ENCODE results near the gene MYH7. TPM values are rescaled to one million over a fixed set of nuclear protein-coding genes. Genes with fewer than 3 reads are reported as not detected.
"Not testable (repeated sequence)": the region's sequence is repeated elsewhere in the genome, so short reads cannot be mapped to it uniquely, and the experiment has no call there.

Gene MYH7
- total and polyA plus RNA-seq, 8 donors: 0.03 to 2.0 (median 0.05) TPM; not detected in 1

GRCh38 chr14:23392613-23393012 is 42.8 kb downstream of the MYH7 start:
- H3K36me3 ChIP-seq: no peaks in the 10 kb centered on the region
- H3K4me3 ChIP-seq: no peak overlapping the region
- intact Hi-C loops (cut with DNase I): no loop called here
- no peaks in the 10 kb centered on the region for H3K4me1 ChIP-seq
- H3K9me3 ChIP-seq: no peaks in the 10 kb centered on the region
- DNase-seq (no peak), ATAC-seq (no peak)
- H3K27ac ChIP-seq: no peak overlapping the region
- TF ChIP-seq, protein P1, sequence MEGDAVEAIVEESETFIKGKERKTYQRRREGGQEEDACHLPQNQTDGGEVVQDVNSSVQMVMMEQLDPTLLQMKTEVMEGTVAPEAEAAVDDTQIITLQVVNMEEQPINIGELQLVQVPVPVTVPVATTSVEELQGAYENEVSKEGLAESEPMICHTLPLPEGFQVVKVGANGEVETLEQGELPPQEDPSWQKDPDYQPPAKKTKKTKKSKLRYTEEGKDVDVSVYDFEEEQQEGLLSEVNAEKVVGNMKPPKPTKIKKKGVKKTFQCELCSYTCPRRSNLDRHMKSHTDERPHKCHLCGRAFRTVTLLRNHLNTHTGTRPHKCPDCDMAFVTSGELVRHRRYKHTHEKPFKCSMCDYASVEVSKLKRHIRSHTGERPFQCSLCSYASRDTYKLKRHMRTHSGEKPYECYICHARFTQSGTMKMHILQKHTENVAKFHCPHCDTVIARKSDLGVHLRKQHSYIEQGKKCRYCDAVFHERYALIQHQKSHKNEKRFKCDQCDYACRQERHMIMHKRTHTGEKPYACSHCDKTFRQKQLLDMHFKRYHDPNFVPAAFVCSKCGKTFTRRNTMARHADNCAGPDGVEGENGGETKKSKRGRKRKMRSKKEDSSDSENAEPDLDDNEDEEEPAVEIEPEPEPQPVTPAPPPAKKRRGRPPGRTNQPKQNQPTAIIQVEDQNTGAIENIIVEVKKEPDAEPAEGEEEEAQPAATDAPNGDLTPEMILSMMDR (IDR thresholded peaks at IDR 0.05): no peak
- H3K27me3 ChIP-seq: peaks cover 0 to 9% of the 10 kb centered on the region in 2 donors

- H3K4me1 ChIP-seq; H3K36me3 ChIP-seq; DNase-seq; H3K9me3 ChIP-seq; intact Hi-C loops (cut with DNase I); ATAC-seq; H3K27me3 ChIP-seq; H3K4me3 ChIP-seq; H3K27ac ChIP-seq: not testable (repeated sequence)
Observed at GRCh38 chr14:23389871-23390270, 45.6 kb downstream of the MYH7 start.

GRCh38 chr14:23389396-23389795 is 46.1 kb downstream of the MYH7 start:
- no peaks in the 10 kb centered on the region for H3K9me3 ChIP-seq
- no peak overlapping the region for H3K4me3 ChIP-seq
- DNase-seq (no peak), ATAC-seq (no peak)
- no peaks in the 10 kb centered on the region for H3K4me1 ChIP-seq
- intact Hi-C loops (cut with DNase I): no loop called here
- peaks cover 0 to 9% of the 10 kb centered on the region in 2 donors for H3K27me3 ChIP-seq
- no peaks in the 10 kb centered on the region for H3K36me3 ChIP-seq
- TF ChIP-seq, protein P1 (IDR thresholded peaks at IDR 0.05): no peak
- H3K27ac ChIP-seq: no peak overlapping the region

DNA sequence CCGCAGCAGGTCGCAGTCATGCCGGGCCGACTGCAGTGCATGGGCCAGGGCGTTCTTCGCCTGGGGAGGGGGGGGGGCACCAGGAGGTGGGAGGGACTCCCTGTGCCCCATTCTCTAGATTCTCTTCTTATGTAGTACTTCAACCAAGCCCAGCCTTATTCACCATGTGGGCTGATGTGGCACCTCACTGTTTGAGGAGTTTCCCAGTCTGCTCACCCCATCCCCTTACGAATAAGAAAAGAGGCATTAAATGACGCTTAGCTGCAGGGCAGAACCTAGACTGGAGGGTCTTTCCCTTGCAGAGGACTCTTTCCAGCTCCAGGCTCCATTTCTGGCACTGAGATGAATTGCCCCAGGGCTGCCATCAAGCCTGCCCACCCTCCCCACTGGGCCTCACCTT is 46.5 kb downstream of the MYH7 start:
- H3K4me3 ChIP-seq: no peak overlapping the region
- DNase-seq: no peak
- no peaks in the 10 kb centered on the region for H3K4me1 ChIP-seq
- no peaks in the 10 kb centered on the region for H3K9me3 ChIP-seq
- H3K36me3 ChIP-seq: no peaks in the 10 kb centered on the region
- intact Hi-C loops (cut with DNase I): no loop called here
- no peak for ATAC-seq
- peaks cover 0 to 9% of the 10 kb centered on the region in 2 donors for H3K27me3 ChIP-seq
- TF ChIP-seq, protein P1 (IDR thresholded peaks at IDR 0.05): no peak
- H3K27ac ChIP-seq: no peak overlapping the region

- Histone ChIP-seq H3K4me1 (no peaks in the 10 kb centered on the region), H3K9me3 (no peaks in the 10 kb centered on the region), H3K4me3 (no peak overlapping the region), H3K27me3 (peaks cover 0 to 9% of the 10 kb centered on the region in 2 donors), H3K36me3 (no peaks in the 10 kb centered on the region), H3K27ac (no peak overlapping the region)
- ATAC-seq (no peak), DNase-seq (no peak)
- TF ChIP-seq, protein P1 (IDR thresholded peaks at IDR 0.05): no peak
- intact Hi-C loops (cut with DNase I): no loop called here
Observed at GRCh38 chr14:23387916-23388882, 47.3 kb downstream of the MYH7 start.

Measured in left lung (tissue), 10 donors.